Transverse colon (tissue), 4 donors: ENCODE measurements around the gene FBXL15. TPM values are rescaled to one million over a fixed set of nuclear protein-coding genes. Genes with fewer than 3 reads are reported as not detected.

Experiments
- DNase-seq: peaks from one replicate; pipeline ENCODE4 v3.0.0-alpha.2; 2019
- H3K27ac ChIP-seq, 4 donors: fragments of 200-600 bp; sonication (generic); 2 replicates each; pipeline ENCODE4 v1.5.1; 2016 to 2018; ENCODE audit warnings: inconsistent platforms in 4 of 4
- H3K27me3 ChIP-seq: fragments of 200-600 bp; sonication (generic); 2 replicates; pipeline ENCODE4 v1.5.1; 2017; ENCODE audit warnings: inconsistent platforms
- H3K36me3 ChIP-seq, 4 donors: fragments of 200-600 bp; sonication (generic); 2 replicates each; pipeline ENCODE4 v1.5.1; 2017 to 2019; ENCODE audit warnings: inconsistent platforms in 4 of 4
- H3K4me1 ChIP-seq, 4 donors: fragments of 200-600 bp; sonication (generic); 2 replicates each; pipeline ENCODE4 v1.5.1; 2017 to 2020; ENCODE audit warnings: inconsistent platforms in 4 of 4
- H3K4me3 ChIP-seq, 4 donors: fragments of 200-600 bp; sonication (generic); 1 replicate in 1 of 4; 2 replicates in 3 of 4; pipeline versions ENCODE4 v1.5.1 to v1.6.1; 2017 to 2019; ENCODE audit warnings: inconsistent platforms in 4 of 4
- H3K9me3 ChIP-seq, 2 donors: fragments of 200-600 bp; sonication (generic); 2 replicates each; pipeline ENCODE4 v1.5.1; 2017 to 2019; ENCODE audit warnings: inconsistent platforms in 2 of 2
- CTCF ChIP-seq, 5 experiments: fragments of 200-600 bp in 3 of 5; fragments of 450-650 bp in 2 of 5; sonication (generic) in 3 of 5; IDR thresholded peaks; 1 replicate in 2 of 5; 2 replicates in 3 of 5; pipeline ENCODE4 v1.5.1; 2016 to 2017; ENCODE audit warnings: antibody characterized with exemption in 5 of 5, inconsistent platforms in 3 of 5, mild to moderate bottlenecking in 2 of 5, moderate library complexity in 1 of 5
- EP300 ChIP-seq: sonication (generic); formaldehyde crosslinking; IDR thresholded peaks from one replicate; pipeline ENCODE4 v1.6.1; 2017; ENCODE audit warnings: antibody characterized with exemption, low read depth
- POLR2A ChIP-seq: fragments of 450-650 bp; IDR thresholded peaks from one replicate; pipeline ENCODE4 v1.6.1; 2016; ENCODE audit warnings: antibody characterized with exemption, mild to moderate bottlenecking, moderate library complexity
- POLR2AphosphoS5 ChIP-seq, 3 donors: sonication (generic); formaldehyde crosslinking; IDR thresholded peaks; one replicate each; pipeline ENCODE4 v1.6.1; 2016; ENCODE audit warnings: antibody characterized with exemption in 3 of 3
- WGBS, 2 donors: methylation state at CpG; one replicate each; pipeline ENCODE4 v1.1.5; 2018; ENCODE audit warnings: low coverage in 1 of 2; 5-methylcytosine and 5-hydroxymethylcytosine counted together
- in situ Hi-C, 4 donors: fragments of 200-750 bp; cut with MboI; loops; one replicate each; pipeline versions ENCODE4 v1.15.0 to v1.15.1; 2017; ENCODE audit warnings: low sequenced_read_pairs in 3 of 4, low pct_ligation_motif_present in 1 of 4, low pct_unique_long_range_greater_than_20kb in 1 of 4
- intact Hi-C: fragments of 100-400 bp; cut with DNase I; formaldehyde crosslinking; loops from one replicate; pipeline ENCODE4 v1.15.1; 2023; ENCODE audit warnings: low total_unique reads
- total RNA-seq, 4 donors: library from RNA; depleted of rRNA; stranded (reverse); fragments of >200 nt; gene quantifications; one replicate each; pipeline ENCODE4 v1.1.0, GENCODE V29; 2016

FBXL15 gene
- total RNA-seq, 4 donors from 2014 or later = 16.7 to 56.3 (median 46.0) TPM

- peaks cover 11 to 22% (median 15%) of the 10 kb centered on the region in 4 donors for H3K4me1 ChIP-seq
- no peak overlapping the region for H3K4me3 ChIP-seq
- no peak for DNase-seq
- H3K27me3 ChIP-seq = no peaks in the 10 kb centered on the region
- TF ChIP-seq CTCF (IDR thresholded peaks at IDR 0.05) = no peak
- no peak for TF ChIP-seq POLR2A
- TF ChIP-seq EP300 = no peak
- TF ChIP-seq POLR2AphosphoS5 (IDR thresholded peaks at IDR 0.05) = no peak
- in situ Hi-C loops (no loop called here), intact Hi-C loops (no loop called here)
- H3K36me3 ChIP-seq = no peaks in the 10 kb centered on the region
- no peaks in the 10 kb centered on the region for H3K9me3 ChIP-seq
- no peak overlapping the region for H3K27ac ChIP-seq
- WGBS, 2 donors = 84 to 85% methylated on average over 7 to 9 of the region's 9 CpGs
These were observed 37.0 kb downstream of the FBXL15 start for GRCh38 chr10:102457591-102458150.

GRCh38 chr10:102458656-102459055, 38.0 kb downstream of the FBXL15 start:
- intact Hi-C loops (no loop called here), in situ Hi-C loops (no loop called here)
- WGBS, 2 donors = 74 to 79% methylated on average over 4 of the region's 4 CpGs
- H3K27ac ChIP-seq = no peak overlapping the region
- H3K36me3 ChIP-seq = no peaks in the 10 kb centered on the region
- H3K4me3 ChIP-seq = no peak overlapping the region
- H3K4me1 ChIP-seq = peaks cover 11 to 28% (median 21%) of the 10 kb centered on the region in 4 donors
- no peak for DNase-seq
- no peaks in the 10 kb centered on the region for H3K9me3 ChIP-seq
- no peaks in the 10 kb centered on the region for H3K27me3 ChIP-seq
- TF ChIP-seq CTCF (IDR thresholded peaks at IDR 0.05) = no peak
- no peak for TF ChIP-seq EP300
- TF ChIP-seq POLR2AphosphoS5 (IDR thresholded peaks at IDR 0.05) = no peak

GRCh38 chr10:102460836-102461186, 40.2 kb downstream of the FBXL15 start:
- Histone ChIP-seq H3K27me3 (no peaks in the 10 kb centered on the region), H3K27ac (peak overlapping the region; percentile 23 to 47 (median 37)), H3K9me3 (no peaks in the 10 kb centered on the region), H3K4me3 (peak overlapping the region; percentile 26 to 66 (median 56)), H3K4me1 (peaks cover 11 to 30% (median 21%) of the 10 kb centered on the region in 4 donors), H3K36me3 (no peaks in the 10 kb centered on the region)
- in situ Hi-C loops = no loop called here
- WGBS, 2 donors = 12 to 13% methylated on average over 3 to 8 of the region's 8 CpGs
- intact Hi-C loops = no loop called here
- DNase-seq = no peak
- TF ChIP-seq EP300 (no peak), CTCF (IDR thresholded peaks at IDR 0.05) (no peak), POLR2AphosphoS5 (IDR thresholded peaks at IDR 0.05) (no peak), POLR2A (no peak)

GRCh38 chr10:102461187-102462054, 40.8 kb downstream of the FBXL15 start:
- peak overlapping the region; percentile 26 to 66 (median 56) for H3K4me3 ChIP-seq
- H3K27ac ChIP-seq = peak overlapping the region; percentile 23 to 47 (median 37)
- TF ChIP-seq EP300 = no peak
- no peak for TF ChIP-seq CTCF (IDR thresholded peaks at IDR 0.05)
- peak; percentile 46 for TF ChIP-seq POLR2A
- peak in 2 of 3 donors; percentile 54 to 60 for TF ChIP-seq POLR2AphosphoS5 (IDR thresholded peaks at IDR 0.05)
- intact Hi-C loops = no loop called here
- H3K36me3 ChIP-seq = no peaks in the 10 kb centered on the region
- in situ Hi-C loops = no loop called here
- H3K9me3 ChIP-seq = no peaks in the 10 kb centered on the region
- DNase-seq = peak; percentile 97
- H3K27me3 ChIP-seq = no peaks in the 10 kb centered on the region
- H3K4me1 ChIP-seq = peaks cover 11 to 30% (median 21%) of the 10 kb centered on the region in 4 donors
- WGBS, 2 donors = 4% methylated on average over 52 of the region's 54 CpGs; no CpG with 5 or more reads in 1 of the 2 donors
